NCI-H1436 treated with DMSO at 0.1 percent for 48 hours (cell line): Measurements from ENCODE around the gene MRPL14.

Experiments used
- DNase-seq: peaks from one replicate; lab custom pipeline; 2025; lab: John Stamatoyannopoulos, UW

Gene MRPL14

DNA sequence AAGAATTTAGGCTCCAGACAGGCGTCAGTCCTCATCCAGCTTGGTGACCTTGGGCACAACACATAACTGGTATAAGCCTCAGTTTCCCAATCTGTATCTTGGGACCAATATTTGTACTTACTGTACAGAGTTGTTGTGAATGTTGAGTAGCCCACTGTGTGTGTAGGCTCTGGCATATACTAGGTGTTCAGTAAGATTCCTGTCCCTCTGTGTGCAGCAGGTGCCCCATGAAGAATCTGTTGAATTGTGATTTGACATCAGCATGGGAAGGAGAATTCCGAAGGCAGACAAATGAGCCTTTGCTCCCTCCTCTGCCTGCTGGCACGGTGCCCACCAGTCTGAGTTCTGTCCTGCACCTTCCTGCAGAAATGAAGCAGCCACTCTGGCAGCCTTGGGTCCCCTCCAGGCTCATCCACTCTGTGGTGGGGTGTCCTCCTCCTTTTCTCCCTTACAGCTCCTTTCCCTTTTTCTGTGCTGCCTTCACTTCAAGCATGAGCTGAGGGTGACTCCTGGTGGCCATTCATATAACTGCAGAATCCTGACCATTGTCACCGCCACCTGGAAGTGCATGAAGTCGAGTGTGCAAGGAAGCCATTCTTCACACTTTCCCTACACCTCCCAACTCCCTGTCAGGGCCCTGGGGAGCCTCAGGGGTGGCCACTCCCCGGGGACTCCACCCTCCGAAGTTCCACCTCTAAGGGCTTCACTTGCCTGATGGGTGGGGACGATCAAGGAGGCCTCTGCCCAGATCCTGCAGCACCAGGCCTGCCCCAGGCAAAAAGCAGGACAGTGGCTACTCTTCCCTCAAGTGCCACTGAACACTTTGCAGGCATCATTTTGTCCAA, 48.2 kb downstream of the MRPL14 start:
- no peak for DNase-seq

DNA sequence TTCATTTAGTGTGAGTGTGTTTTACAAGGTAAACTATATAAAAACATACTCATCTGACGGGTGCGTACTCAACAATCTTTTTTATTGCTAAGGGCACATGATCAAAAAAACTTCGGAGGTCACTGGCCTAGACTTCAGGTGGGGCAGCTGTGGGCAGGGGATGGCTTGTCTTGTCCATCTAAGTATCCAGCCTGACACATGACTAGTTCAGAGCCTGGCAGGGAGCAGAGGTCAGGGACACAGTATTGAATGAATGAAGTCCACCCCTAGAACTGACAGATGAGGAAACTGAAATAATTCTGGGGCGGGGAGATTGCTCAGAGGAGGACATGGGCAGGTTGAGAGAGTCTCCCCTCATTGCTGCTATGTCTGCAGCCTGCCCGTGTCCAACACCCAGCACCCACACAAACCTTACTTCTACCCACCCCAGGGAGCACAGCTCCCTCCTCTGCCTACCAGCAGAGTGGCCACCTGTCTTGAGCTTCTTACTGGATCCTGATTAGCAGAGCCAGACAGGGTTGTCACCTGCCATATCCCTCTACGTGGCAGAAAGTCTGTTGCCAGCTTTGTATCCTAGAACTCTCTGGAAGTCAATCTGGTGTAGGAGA, 48.9 kb downstream of the MRPL14 start:
- no peak for DNase-seq

DNA sequence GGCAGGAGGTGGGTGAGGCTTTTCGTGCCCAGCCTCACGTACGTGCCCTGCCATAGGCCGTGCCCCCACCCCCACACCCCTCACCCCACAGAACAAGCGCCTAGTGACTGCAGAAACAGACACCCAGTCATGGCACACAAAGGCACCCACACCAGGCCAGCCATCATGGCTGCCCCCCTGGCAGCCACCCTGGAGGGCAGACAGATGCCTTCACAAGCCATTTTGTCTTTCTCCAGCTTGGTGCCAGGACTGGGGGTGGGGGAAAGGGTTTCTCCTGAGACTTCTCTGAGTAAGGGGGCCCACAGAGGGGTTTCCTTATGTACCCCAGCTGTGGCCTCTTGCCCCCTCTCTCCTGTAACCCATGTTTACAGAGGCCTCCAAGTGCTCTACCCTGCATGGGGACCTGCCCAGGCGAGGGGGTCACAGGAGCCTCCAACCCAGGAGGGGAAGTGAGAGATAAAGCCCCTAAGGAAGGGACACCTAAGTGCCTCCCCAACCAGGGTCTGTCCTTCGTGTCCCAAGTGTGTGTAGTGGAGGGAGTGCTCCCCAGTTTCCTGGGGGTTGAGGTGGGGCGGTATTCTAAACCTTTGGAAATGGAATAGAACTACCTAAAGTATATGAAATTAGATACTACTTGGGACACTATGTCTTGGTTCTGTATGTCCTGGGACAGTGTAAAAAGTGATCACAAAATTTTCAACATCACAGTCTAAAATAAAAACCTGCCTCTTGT, 49.9 kb downstream of the MRPL14 start:
- DNase-seq: no peak

DNA sequence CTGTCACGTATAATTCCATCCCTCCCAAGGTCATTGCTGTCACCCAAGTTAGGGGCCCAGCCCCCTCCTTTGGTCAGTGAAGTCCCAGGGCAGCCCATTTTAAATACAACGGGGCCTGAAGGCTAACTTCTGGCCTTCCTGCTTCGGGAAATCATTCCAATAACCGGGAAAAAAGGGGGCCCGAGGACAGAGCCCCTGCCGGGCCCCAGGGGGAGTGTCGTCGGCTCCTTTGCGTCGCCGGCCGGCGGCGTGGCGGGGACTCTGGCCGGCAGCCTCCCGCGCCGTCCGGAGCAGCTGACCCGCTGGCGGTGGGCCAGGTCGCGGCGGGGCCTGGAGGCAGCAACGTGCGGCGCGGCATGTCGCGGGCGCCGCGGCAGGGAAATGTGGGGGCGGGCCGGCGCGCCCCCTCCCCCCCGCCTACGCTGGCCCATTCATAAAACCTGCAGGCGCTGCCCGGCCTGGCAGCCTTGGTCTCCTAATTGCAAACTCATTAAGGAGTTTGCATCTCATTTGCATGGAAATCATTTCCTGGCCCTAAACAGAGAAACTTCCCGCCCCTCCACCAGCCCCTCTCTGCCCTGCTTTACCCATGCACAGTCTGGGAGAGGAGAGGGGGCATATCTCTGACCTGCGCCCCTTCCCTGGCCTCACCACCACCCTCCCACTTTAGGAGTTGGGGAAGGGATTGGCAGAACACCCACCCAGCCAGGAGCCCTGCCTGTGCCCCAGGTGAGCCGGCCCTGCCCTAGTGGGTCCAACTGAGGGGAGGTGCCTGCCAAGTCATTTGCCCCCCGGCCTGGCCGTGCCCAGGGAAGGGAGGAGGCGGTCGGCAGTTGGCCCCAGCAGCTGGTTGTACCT, 50.7 kb downstream of the MRPL14 start:
- no peak for DNase-seq

DNA sequence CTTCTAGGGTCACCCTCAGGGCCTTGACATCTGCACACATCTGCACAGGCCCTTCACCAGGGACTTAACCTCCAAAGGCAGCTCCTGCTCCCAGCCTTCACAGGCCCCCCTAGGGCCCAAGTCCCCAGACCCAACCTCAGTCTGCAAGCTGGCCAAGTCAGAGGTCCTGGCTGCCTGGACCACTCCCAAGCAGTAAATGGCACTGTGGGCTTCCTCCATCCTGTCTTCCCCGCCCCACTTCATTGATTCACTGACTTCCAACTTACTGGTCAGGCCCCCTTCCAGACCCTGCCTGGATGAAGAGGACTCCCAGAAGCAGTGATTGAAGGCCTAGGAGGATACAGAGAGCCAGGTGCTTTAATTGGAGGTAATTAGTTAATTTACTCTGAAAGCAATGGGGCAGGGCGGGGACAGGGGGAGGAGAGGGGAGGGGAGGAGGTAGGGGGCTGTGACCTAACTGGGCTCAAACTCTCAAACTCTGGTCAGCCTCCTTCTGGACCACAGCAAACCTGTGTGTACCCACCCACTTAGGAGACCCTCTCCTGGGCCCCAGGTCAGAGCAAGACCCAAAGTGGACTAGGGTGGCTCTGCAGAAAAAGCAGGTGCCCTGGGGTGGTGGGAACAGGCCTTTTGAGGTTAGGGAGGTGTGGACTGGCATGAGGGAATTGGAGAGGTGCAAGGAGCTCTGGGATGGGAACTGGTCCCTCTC, 51.5 kb downstream of the MRPL14 start:
- no peak for DNase-seq

DNA sequence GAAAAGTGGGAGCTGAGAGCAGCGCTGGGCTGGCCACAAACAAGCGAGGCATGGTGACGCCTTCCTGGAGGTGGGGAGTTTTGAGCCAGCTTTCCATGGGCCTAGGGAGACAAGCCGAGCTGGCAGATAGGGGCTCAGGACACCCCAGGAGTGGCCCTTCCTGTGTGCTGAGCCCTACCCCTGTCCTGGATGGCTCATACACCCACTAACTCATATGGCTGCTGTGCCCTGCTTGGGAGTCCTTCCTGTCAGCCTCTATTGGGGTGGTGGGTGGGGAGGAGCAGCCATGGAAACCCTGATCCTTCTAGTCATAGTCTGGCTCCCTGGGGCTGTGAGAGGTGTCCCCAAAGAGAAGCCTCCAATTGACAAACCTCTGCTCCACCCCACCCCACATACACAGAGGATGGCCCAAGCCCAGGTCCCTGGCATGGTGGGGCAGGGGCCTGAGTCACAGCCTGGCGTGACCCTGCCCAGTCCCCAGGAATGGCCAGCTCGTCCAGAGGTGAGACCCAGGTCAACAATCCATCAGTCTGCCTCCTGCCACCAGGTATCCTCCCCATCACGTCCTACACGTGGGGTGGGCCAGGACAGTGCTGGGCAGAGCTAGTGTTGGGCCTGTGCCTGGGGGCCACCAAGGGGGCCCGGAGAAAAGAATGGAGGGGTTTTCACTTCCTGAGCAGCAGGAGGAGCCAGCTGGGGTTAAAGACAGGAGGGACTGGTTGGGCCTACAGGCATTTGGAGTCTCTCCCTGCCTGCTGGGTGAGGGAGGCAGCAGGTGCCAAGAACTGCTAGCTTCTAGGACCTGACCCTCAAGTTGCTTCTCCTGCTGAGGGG, 52.2 kb downstream of the MRPL14 start:
- DNase-seq: no peak

DNA sequence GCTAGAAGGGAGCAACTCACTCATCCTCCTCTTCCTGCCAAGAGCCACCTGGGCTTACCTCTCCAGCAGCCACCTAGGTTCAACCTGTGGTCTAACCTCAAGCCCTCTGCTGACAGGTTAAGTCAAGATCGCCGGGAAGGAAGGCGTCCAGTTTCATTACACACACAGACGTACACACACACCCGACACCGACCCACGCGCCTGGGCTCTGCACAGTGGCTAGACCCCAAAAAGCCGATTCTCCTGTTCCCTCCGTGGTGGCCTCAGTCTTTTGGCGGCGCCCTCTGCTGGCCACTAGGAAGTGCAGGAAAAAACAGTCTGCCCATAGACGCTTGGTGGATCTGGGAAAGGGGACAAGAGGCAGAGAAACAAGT, 52.8 kb downstream of the MRPL14 start:
- no peak for DNase-seq

DNA sequence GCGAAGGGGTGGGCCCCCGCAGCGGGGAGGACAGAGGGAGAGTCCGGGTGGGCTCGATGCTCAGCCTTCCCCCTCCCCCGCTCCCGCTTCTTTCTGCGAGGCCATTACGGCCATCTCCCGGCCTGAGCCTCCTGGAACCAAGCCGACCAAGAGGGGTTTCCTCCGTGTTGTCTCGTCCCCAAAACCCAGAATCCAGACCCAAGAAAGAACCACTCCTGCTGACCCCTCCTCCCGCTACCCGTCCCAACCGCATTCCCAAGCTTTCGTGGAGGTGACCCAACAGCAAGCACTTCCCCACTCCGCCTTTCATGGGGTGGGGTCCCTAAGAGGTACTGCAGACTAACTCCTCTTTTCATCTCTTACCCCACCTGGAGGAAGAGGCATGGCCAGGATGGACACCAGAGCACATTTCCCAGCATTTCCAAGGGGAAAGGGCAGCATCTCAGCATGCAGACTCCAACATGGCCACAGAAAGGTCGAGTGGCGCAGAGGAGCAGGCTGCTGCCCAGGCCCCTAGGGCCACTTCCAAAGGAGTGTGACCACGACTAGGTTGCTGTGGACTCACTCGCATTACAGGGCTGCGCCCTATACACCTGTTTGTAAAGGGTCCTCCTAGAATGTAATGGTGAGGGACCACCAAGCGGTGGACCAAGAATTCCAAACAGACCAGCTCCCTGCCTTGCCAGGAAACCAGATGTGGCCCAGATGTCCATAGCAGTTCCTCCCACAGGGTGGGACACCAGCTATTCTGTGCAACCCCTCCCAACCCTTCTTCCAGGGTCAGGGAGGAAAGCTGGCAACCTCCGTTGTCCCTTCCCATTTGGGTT, 53.4 kb downstream of the MRPL14 start:
- DNase-seq: no peak

DNA sequence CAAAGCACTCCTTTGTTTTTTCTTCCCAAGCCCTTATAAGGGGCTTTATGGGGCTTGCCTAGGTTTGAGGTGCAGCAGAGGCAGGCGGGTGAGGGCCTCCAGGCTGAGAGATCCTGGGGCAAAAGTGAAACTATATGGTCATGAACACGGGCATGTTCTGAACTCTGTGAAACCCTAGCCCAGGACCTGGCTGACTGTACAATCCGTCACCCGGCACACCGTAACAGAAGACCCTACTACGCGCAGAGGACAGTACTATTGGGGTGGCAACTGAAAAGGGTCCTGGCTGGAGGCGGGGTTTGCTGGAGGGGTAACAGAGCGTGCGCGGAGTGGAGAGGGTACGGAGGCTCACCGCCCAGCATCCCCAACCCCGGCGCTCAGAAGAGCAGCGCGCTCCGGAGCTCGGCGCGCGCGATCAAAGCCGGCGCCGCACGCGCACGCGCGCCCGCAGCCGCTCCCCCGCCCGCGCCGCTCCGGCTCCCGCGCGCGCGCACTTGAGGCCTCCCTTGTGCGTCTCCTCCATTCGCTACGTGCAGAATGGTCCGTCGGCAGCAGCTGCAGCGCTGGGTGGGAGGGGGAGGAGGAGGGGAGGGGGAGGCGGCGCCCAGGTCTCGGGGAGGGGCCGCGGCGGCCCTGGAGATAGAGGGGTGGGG, 54.2 kb downstream of the MRPL14 start:
- no peak for DNase-seq

DNA sequence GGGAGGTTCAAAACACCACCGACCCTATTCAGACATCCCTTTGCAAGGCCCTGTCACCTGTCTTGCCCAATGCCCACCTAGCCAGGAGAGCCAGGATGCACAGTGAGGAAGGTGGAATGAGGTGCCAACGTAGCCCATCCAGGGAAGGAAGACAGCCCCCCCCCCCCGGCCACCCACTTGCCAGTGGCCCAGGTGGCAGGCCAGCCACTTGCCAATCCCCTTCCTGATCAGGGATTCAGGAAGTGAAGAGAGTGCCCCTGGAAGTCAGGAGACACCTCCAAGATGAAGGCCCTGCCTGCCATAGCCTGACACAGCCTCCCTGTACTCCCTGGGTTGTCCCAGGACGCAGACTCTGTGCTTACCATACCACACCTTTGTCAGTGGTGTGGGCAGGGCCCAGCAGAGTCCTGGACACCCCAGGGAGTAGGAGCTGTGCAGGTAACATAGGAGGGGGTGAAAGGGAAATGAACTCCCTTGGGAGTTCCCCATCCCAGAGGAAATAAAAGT, 54.7 kb downstream of the MRPL14 start:
- DNase-seq: no peak

DNA sequence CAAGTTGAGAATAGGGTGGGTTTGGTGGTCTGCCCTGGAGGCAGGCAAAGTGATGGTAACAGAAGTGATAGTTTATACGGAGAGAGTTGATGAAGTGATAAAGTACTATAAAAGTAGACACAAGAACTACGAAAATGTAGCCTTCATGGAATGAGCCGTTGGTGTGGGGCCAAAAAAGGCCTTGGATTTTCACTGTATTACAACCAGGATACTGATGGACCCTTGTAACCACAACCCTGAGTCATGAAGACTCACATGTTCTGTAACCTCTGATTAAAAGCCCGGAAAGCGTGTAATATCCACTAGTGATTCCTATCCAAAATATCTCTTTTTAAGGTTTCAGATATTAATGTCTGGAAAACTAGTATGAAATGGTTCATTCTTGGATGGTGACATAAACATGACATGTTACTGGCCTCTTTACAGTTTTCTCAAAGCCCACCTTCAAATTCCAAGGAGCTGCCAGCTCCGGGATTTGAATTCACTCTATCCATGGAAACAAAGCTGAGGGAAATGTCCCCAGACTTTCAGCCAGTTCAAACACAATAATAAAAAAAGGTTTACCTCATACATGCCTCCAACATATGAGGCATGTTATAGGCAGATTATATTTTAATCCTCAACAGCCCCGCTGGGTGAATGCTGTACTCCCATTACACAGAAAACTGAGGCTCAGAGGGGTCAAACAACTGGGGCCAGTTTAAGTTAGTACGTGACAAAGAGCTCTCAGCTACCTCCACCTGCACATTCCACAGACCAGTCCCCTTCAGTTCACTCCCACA, 55.4 kb downstream of the MRPL14 start:
- no peak for DNase-seq

DNA sequence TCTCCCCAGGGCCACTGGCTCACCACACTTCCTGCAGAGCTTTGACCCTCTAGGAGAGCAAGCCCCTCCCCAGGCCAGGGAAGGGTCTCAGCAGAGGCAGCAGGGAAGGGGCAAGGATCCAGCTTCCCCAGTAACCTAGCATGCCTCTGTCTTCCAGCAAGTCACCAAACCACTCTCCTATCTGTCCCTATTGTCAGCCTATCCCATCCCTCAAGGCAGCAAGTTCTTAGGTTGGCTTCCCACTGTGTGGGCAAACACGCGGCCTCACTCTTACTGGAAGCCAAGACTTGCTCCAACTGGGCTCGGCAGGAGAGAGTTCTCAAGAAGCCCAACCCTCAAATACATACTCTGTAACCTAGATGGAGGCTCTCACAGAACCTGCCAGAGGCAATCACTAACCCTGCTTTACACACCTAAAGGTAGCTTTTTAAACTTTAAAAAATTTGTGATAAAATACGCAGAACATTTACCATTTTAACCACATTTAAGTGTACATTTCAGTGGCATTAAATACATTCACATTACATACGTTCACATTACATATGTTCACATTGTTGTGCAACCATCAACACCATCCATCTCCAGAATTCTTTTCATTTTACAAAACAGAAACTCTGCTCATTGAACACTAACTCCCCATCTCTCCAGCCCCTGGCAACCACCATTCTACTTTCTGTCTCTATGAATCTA, 58.5 kb downstream of the MRPL14 start:
- DNase-seq: no peak

DNA sequence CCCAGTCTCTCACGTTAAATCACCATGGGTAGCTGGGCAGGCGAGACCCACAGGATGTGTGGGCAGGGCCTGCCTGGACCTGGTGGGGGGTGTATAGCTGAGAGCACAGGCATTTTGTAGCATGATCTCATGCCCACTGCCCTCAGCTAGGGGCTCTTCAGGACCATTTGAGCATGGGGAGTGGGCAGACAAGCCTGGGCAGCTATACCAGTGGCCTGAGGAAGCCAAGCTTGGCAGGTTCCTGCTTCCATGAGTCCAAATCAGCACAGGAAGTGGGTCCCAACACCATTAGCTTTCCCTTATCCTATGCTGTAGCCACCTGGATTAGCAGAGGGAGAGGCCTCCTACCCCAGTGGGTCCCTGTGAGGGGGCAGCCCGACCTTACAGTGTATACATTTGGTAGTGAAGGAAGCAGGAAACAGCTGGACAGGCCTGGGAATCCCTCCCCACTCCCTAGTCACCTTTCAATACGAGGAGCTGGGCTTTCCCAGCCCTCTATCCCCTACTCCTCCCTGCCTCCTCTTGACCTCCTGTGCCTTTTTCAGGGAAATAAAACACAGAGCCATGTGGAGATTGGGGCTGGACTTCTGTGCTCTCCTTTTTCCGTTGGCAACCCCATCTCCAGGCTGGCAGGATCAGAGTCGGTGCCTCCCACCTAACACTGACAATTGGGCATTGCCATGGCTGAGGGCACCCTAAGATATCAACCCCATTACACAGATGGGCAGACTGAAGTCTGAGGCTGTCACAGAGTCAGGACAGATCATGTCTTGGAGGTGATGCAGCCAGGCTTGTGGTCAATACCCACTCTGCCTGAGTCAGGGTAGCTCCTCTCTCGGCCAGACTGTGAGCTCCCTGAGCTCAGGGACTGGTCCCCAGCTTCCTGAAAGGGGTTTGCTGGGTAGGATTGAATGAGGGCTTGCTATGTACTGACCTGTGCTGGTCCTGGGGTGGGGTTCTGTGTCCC, 59.8 kb downstream of the MRPL14 start:
- no peak for DNase-seq

DNA sequence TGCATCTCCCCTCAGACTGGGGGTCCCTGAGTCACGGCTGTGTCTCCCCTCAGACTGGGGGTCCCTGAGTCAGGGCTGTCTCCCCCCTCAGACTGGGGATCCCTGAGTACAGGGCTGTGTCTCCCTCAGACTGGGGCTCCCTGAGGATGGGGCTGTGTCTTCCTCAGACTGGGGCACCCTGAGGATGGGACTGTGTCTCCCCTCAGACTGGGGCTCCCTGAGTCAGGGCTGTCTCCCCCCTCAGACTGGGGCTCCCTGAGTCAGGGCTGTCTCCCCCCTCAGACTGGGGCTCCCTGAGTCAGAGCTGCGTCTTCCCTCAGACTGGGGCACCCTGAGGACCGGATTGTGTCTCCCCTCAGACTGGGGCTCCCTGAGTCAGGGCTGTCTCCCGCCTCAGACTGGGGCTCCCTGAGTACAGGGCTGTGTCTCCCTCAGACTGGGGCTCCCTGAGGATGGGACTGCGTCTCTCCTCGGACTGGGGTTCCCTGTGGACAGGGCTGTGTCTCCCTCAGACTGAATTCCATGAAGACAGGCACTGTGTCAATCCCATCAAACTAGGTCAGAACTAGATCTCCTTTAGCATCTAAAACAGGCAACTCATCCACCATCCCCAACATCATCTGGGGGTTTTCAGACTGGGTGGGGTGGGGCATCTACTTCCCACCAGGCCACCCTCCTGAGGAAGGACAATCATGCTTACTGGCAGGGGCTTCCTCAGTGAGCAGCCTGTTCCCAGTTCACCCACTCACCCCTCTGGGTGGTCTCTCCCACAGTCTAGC, 60.7 kb downstream of the MRPL14 start:
- DNase-seq: no peak

DNA sequence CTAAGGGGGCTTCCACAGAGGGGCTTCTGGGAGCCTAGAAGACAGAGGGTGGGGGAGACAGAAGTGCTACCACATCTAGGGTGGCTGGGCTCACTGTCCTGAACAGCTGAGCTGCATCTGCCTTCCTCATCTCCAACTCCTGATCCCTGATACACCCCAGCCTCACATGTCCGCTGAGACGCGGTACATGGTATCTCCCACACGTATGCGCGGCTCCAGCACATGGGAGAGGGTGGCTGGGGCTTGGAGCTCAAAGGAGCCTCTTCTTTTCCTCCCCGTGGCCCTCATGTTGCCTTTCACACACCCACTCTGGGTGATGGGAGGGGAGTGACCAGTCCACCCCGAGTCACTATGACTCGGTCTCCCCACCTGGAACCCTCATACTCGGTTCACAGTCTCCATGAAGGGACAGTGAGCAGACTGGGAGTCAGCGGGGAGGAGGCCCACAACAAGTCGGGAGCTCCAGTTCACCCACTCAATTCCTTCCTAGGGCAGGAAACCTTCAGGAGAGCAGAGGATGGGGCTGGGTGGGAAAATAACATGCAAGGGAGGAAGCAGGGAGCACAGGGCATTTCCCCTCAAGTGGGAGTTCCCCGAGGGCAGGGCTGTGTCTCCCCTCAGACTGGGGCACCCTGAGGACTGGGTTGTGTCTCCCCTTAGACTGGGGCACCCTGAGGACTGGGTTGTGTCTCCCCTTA, 61.7 kb downstream of the MRPL14 start:
- no peak for DNase-seq
